Brain pericyte (primary cell): ENCODE data around the gene UST.
"Not testable (repeated sequence)": the region's sequence is repeated elsewhere in the genome, so short reads cannot be mapped to it uniquely, and the experiment has no call there.

Experiments
- DNase-seq: peaks from one replicate; pipeline ENCODE4 v3.0.0-alpha.2; 2012; ENCODE audit warnings: low read depth, low spot score

The UST gene

DNA sequence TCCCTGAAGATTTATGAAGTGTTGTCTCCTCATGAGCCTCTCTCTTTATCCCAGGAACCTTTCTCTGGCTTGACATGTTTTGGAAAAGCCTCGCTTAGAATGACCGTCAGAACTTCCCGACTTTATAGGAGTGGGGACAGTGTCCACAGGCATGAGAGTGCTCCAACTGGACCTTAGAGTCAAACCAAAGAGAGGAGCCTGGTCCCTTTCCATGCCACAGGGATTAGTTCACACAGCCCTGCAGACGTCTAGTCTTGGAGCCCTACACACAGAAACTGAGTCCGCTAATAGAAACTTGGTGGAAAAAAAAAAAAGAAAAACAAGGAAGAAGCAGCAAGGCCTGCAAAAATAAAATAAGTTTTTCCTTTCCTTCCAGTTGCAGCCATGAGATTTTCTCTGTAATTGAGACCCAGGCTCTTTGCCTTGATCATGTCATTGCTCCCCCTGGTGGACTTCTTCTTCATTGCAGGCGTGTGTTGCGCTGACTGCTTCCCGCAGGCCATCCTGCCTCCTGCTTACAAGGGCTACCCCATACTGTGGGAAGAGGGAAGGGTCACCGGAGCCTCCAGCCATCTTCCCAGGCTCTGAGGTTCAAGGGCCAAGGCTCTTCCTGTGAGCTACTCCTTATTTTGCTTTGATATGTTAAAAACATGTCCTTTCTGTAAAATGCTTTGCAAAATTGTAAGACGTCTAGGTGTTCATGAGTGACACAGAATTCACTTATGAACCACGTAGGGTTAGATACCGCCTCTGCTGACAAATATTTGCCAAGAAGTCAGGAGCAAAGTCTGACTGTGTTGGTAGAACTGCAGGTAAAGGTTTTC lies 201.0 kb downstream of the UST start:
- DNase-seq = peak; percentile 76

DNA sequence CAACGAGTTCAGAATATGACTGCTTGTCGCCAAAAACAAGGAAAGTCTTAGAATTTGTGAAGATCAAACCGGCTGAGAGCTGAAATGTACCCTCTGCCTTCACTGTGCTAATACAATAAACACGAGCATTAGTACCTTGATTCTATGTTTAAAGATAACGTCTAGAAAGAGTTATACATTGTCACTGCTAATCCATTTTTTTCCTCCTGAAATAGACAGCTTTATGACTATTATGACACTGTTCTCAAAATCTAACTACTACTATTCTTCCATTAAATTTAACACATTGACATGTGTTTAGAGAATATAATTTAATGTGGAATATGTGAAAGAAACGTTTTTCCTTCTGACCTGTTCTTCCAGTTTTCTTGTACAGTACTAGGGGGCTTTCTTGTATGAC lies 204.8 kb downstream of the UST start:
- DNase-seq = no peak

DNA sequence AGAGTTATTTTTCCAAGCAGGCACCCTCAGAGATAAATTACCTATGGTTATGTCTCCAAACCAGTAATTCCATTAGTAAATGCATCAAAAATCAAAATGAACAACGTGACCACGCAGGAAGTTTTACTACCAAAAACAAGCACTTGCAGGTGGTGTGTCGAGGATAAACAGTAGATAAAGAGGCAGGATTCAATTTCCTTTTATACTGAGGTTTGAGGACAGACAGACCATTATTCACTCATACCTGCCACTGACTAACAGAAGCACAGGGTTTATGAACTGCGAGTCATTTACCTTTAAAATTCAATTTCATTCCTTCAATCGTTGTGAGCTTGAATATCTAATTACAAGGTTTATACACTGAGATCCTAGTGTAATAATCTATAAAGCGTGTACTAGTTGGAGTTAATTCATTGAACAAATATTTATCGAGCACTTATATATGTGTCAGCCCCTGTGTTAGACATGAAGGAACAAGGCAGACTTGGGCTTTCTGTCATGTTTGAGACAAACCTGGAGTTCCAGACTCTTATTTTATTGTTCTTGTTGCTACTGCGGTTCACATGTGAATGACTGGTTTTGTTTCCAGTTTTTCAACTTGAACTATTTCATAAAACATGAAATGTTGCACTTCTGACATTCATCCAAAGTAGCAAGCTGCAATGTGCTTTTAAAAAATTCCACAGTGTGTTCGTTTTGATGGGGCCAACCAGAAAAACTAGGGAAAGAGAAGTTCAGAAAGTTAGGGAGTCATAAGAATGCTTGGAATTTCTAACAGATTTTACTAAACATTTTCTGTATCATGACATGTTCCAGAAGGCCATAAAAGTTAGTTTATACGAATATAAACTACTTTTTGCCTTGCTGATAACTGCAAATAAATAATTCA lies 205.6 kb downstream of the UST start:
- no peak for DNase-seq

DNA sequence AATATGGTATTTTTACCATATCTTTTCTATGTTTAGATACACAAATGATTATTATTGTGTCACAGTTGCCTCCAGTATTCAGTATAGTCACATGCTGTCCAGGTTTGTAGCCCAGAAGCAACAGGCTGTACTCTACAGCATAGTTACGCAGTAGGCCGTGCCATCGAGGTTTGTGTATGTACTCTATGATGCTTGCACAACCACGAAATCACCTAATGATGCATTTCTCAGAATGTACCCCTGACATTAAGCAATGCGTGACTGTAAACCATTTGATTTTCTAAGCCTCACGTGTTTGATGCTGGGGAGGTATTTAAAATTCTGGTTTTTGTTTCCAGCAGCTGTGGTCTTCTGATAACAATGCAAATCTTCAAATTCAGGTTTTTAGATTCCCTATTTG lies 207.6 kb downstream of the UST start:
- DNase-seq = no peak

DNA sequence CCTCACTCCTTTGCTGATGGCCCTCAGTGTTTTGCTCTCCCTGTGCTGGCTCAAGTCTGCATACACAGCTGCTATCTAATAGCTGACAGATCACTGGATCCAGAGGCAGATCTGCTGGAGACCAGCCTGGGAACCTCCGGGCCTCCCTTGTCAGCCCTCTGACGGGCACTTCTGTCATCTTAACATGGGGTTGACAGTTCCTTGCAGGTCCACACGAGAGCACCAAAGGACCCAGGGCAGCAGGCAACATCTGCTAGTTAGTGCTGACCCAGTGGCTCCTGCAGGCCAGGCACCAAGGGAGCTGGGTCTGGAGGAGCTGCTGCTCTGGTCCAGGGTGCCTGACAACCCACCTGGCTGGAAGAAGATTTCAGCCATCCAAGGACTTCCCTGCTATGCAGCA lies 208.1 kb downstream of the UST start:
- DNase-seq = no peak

DNA sequence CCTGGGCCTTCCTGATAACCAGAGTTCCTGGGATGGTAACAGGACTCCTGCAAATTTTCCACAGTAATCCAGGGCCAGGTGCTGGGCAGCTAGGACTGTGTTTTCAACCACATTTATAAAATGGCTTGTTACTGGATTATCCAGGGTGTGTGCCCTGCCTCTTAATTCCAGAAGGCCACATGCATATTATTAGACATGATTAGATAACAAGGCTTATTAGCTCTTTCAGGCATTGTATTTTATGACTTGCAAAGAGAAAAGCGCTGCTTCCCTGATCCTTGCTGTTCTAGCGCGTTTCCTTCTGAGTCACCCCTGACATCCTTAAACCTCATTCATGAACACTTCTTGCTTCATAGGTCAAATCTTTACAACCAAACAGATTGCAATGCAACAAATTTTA lies 208.6 kb downstream of the UST start:
- DNase-seq = no peak

DNA sequence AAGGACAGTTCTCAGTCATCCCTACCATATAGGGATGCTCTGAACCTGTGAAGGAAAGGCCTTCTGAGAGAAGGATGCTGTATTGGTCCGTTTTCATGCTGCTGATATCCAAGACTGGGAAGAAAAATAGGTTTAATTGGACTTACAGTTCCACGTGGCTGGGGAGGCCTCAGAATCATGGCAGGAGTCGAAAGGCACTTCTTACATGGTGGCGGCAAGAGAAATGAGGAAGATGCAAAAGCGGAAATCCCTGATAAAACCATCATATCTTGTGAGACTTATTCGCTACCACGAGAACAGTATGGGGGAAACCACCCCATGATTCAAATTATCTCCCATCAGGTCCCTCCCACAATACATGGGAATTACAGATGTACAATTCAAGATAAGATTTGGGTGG lies 209.3 kb downstream of the UST start:
- DNase-seq = not testable (repeated sequence)

DNA sequence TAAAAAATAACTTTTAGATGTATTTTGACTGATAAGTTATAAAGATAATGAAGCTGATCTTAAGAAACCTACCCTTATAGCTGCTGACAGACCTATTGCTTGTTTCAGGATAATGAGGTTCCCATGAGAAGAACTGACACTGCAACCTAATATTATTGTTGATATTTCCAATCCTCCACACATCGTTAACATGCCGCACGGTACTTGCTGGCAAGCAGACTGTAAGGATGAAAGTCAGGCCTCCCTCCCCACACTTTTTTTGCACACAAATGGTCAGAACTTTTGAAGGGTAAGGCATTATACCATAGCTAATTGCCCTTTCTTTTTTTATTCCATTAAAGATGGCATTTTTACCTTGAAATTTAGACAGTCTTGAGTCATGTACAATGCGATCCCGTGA lies 210.9 kb downstream of the UST start:
- DNase-seq = no peak

DNA sequence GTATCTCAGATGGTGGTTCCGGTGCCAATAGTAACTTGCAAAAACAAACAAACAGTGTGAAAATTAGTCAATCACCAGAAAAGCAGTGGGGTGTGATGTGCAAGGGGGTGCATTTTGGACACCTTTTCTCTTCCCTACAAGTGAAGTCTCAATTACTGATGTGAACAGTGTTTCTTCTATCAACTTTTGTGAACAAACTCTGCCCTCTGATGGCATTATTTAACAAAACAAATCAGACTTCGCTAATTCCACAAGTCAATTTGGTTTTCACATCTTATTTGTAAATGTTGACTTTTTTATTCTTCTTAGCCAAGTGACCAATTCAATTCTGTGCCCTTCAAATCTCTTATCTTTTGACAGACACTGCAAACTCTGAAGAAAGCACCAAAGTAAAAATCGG lies 212.2 kb downstream of the UST start:
- no peak for DNase-seq

DNA sequence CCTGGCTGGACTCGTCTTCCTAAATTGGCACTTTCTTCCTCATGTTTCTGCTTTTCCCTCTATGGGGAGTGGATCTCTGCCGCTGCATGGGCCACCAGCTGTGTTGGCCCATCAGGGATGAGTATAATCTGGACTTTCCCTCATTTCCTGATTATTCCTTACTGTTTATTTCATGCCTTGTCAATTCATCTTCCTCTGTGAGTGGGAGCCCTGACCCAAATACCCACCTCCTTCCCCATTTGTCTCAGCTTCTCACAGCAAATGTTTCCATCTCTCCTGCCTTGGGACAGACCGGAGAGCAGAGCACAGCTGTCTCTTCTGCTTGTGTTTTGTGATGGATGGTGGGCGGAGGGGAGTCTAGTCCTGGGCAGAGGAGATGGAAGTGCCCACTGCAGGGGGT lies 212.7 kb downstream of the UST start:
- no peak for DNase-seq

DNA sequence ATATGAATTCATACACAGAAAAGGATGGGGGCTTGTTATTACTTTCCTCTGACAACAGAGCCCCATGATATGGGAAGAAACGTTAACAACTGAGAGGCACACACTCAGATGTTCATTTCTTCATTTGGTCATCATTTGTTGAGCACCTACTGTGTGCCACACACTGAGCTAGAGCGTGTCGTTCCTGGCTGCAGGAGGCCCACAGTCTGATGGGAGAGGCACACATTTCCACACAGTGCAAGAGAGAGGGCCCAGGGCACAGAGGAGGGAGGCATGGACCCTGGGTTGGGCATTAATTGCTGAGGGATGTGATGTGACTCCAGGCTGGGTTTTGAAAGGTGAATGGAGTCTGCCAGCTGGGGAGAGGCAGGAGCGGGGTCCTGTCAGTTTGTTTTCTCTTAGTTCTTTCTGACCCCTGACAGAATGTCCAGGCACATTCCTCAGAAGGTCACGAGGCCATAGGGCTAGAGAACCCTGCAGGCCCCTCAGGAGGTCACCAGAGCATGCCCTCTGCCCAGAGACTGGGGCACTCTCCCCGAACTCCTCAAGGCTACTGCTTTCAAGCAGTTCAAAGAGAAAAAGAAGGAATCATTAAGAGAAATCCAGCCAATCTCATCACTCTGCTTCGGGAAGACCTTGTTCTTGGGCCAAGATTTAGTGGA lies 216.2 kb downstream of the UST start:
- DNase-seq = no peak

DNA sequence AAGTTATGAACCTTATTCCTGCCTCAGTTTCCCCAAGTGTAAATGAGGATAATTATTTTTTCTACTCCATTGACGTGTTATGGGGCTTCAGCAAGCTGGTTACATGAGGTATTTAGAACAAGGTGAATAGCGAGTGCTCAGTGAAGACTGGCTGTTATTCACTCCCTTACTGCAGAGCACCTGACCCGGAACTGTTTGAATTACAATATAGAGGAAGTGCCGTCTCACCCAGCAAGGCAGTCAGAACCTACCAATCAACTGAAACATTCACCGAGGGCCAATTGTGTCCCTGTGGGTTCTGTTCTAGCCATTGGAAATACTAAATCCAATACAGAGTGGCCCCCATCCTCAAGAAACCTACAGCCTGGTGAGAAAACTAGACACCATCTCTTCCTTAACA lies 216.9 kb downstream of the UST start:
- no peak for DNase-seq

DNA sequence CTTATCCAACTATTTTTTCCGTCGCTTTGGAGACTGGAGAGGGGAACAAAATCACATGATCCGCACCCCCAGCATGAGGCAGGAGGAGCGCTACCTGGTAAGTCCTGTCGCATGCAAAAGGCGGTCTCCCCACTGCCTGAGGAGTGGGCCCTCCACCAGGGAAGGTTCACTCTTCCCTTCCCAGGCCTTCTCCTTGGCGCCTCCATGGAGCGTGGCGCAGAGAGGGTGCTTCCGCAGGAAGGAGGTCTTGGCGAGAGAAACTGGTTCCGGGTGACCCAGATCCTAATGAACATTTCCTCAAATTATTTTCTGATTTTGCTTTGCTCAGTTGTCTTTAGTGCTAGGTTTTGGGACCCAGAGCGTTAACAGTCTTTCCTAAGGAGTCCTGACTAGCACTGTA lies 217.6 kb downstream of the UST start:
- DNase-seq = no peak

DNA sequence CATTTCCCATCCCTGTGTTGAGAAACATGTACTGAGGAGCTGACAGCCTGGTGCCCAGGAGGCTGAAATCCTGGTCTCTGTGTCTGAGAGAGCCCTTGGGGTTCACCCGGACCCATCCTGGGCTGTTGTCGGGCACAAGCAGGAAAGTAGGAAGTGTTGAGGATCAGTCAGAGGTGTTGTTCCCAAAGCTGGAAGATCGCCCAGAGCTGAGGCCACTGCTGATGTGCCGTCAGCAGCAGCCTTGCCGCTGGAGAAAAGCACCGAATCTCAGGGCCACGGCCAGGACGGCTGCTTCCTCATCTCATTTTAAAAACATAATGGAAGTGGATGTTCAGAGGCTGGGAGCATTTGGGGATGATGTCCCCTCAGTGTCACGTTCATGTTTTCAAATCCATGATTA lies 218.5 kb downstream of the UST start:
- no peak for DNase-seq

DNA sequence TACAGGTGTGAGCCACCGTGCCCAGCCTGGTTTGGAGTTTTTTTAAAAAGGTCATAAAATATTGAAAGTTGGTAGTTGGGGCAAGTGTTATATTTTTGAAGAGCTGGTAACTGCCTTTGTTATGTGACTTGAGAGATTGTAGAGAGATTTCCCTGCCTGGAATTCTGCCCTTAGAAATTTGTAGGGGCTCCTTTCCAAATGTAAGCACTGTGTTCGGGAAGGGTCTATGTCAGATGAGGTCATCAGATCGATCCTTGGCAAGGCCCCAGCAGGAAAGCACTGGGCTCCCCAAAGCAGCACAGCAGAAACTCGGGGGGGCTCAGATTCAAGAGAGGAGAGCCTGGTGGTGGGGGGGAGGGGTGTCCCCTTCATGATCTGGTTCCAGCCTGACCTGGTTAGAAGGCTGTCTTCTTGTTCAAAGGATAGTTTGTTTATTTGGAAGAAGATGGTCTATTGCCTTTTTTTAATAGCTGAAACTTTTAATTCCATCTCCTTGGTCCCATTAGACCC lies 220.2 kb downstream of the UST start:
- no peak for DNase-seq

DNA sequence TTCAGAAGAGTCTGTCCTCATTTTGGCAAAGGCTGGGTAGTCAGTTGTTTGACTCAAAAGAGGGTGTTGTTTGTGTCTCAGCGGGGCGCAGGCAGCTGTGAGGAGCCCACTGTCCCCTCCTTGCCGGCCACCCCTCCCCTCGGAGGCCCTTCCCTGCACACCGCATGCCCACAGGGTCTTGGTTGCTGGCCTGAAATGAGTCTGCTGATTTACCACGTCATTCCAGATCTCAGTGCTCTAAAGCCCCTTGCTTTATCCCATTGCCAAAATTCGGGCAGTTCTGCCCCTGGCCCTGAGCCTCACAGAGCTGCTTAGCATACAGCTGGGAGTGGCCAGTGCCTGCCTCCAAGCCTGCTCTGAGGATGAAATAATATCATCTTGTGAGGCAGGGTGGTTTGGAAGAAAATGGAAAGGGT lies 220.7 kb downstream of the UST start:
- DNase-seq = no peak

DNA sequence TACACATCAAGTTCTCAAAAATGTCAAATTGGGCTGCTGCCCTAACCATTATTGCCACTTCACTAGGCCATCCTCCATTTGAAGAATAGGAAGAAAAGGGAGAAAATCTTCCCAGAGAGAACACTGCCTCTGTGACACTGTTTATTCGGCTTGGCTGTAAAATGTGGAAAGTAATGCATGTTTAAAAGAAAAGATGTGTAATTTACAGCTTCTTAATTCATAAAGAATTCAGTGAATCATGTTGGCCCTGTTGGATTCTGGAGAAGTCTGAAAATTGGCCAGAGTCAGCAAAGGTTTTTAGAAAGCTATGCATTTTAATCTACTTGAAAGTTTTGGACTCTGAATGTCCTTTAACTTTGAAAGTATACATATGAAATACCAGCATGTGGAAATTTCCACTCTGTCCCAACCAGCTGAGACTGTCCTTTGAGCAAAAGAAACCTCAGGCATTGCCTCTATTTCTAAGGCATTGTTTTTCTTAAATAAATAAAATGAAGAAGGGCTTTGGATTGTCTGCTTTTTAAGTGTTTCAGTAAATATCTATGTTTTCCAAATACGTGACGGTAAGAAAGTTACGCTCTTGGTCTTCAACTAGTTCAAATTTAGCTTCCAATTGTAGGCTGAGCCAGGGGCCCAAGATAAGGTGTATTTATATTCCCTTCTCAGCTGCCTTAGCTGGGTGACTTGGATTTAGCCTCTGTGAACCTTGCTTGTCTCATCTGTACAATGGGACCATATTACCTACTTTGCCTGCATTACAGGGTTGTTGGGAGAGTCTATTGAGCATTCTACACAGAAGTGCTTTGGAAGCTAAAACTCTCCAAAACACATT lies 222.2 kb downstream of the UST start:
- no peak for DNase-seq

DNA sequence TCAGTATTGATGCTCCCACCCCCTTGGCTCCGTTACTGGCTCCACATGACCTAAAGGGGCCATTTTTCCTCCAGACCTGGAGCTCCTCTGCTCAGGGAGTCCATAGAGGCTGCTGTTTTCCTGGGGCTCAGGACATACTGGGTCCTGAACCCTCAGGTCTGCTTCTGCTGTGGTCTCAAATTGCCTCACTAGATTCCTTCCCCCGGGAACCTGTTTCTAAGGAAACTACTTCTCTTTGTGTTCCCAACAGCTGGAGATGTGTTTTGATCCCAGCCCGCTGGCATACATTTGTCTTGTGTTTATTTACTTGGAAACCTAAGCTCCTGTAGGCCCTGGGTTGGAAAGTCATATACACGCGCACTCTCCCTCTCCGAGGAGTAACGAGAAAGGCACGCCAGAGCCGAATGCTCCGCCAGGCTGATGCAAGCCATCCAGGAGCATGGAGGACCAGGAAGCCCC lies 222.8 kb downstream of the UST start:
- peak; percentile 98 for DNase-seq

DNA sequence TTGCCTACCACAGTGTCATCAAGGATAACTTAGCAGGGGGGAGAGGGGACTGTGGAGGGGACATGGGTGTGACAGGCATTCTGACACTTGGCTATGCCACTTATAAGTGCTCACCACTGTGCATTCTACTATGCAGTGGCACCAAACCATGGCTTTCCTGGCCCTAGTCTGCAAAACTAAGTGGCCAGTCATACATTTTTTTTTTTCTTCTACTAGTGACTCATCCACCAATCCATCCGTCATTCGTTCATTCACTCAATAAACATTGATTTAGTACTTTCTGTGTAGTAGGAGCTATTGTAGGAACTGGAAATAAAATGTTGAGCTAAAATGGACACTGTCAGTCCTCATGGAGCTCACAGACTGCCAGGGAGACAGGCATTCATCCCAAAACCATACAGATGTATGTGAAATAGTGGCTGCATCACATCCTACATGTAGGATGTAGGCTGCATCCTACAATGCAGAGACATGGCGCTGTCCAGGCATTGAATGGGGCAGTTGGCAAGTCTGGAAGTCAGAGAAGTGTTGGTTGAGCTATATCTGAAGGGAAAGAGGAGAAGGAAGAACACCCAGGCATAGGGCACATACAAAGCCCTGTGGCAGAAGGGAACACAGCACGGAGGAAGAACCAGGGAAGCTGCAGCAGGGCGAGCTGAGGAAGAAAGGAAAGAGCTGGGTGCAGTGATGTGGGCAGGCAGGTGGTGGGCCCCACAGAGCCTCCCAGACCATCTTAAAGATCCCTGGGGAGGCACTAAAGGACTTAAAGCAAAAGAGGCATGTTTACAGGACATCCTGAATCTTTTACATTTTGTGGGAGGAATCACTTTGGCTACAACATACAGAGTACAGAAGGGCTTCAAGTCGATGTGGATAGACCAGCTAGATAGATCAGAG lies 224.4 kb downstream of the UST start:
- no peak for DNase-seq

DNA sequence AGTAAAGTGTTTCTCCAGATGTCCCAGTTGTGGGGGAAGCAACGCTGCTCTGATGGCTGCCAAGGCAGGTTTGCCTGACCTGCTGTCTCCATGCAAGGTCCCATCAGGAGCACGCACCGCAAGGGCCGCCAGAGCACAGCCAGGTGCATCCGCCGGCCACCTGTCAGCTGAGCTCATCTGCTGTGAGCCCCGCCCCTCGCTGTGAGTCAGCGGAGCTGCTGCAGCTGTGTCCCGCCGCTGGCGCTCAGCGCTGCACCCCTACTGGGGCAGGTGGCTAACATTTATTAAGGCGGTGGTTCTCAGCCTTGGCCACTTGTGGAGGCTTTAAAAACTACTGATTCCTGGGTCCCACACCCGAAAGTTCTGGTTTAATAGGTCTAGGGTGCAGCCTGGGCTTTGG lies 225.7 kb downstream of the UST start:
- no peak for DNase-seq
